K562 (cell line): Measurements from ENCODE around the gene TFAP2D. TPM values are rescaled to one million over a fixed set of nuclear protein-coding genes. Genes with fewer than 3 reads are reported as not detected.

Source experiments
- L3MBTL2 ChIP-seq: fragments of 450-650 bp; IDR thresholded peaks from 2 replicates; pipeline ENCODE4 v1.6.1; 2016; ENCODE audit warnings: mild to moderate bottlenecking, moderate library complexity
- MGA ChIP-seq: fragments of 450-650 bp; IDR thresholded peaks from 2 replicates; pipeline ENCODE4 v1.6.1; 2016; ENCODE audit warnings: mild to moderate bottlenecking, moderate library complexity
- SAP30 ChIP-seq: fragments of 200-600 bp; sonication (generic); IDR thresholded peaks from 2 replicates; pipeline ENCODE4 v1.6.1; 2012; ENCODE audit warnings: borderline replicate concordance, low read depth, mild to moderate bottlenecking, moderate library complexity, low read length, control low read depth, inconsistent platforms; ENCODE audit not compliant: insufficient read depth, poor library complexity, severe bottlenecking
- SMARCE1 ChIP-seq: fragments of 450-650 bp; IDR thresholded peaks from 2 replicates; pipeline ENCODE4 v1.7.1; 2016; ENCODE audit warnings: mild to moderate bottlenecking
- STAG1 ChIP-seq: sonication (generic); formaldehyde crosslinking; IDR thresholded peaks from 2 replicates; pipeline ENCODE4 v1.5.0; 2020; ENCODE audit warnings: missing genetic modification reagents, borderline replicate concordance
- ZNF407 ChIP-seq: fragments of 450-650 bp; IDR thresholded peaks from 2 replicates; pipeline ENCODE4 v1.6.1; 2016; ENCODE audit warnings: low read depth
- ZNF707 ChIP-seq: fragments of 250-450 bp; sonication (Bioruptor Pico); conservative IDR thresholded peaks from 2 replicates; pipeline ENCODE4 v1.8.0; 2022; ENCODE audit warnings: inconsistent platforms, mild to moderate bottlenecking, moderate library complexity
- polyA plus RNA-seq, 8 experiments: library from polyadenylated mRNA; depleted of rRNA in 4 of 8; stranded (reverse) in 5 of 8; unstranded in 3 of 8; fragments of >200 nt; fragmentation: Nextera tagmentation in 2 of 8; fragmentation: Illumina TruSeq in 1 of 8; extraction: Ambion mirVana in 2 of 8; extraction: Trizol in 1 of 8; gene quantifications; 2 replicates each; pipeline versions ENCODE4 v1.2.1 to v1.2.3, GENCODE V29; 2011 to 2014; ENCODE audit warnings: inconsistent platforms in 1 of 8, missing spikeins in 1 of 8
- total RNA-seq, 7 experiments: library from RNA; depleted of rRNA in 6 of 7; stranded (reverse); fragments of >200 nt in 6 of 7; fragmentation: Illumina TruSeq in 2 of 7; extraction: Trizol in 2 of 7; gene quantifications; 2 replicates each; pipeline versions ENCODE4 v1.2.1 to v1.2.3, GENCODE V29; 2011 to 2021; ENCODE audit warnings: low replicate concordance in 1 of 7

TFAP2D gene
- total and polyA plus RNA-seq, 9 of the 15 experiments (the other 6 are each of a cell fraction or from before 2014, with no cell fraction given): not detected

GRCh38 chr6:50815436-50816114, 102.2 kb downstream of the TFAP2D start (continued):
- TF ChIP-seq ZNF407: no peak
- peak; percentile 68 for TF ChIP-seq L3MBTL2
- TF ChIP-seq MGA: peak; percentile 76
- 0 out of 2 replicates have a peak, but pooled peaks have one; percentile 29 for TF ChIP-seq SMARCE1
- no peak for TF ChIP-seq ZNF707
- no peak for TF ChIP-seq SAP30
- TF ChIP-seq STAG1 (CRISPR knock-in tag): no peak
